HepG2 (cell line): ENCODE data around the gene SNF8. TPM values are rescaled to one million over a fixed set of nuclear protein-coding genes. Genes with fewer than 3 reads are reported as not detected.

Experiments
- GMEB2 ChIP-seq: IDR thresholded peaks from 2 replicates; pipeline ENCODE4 v1.6.1; 2016; ENCODE audit warnings: missing biosample characterization, missing genetic modification reagents, low read depth
- HNF4G ChIP-seq, 2 experiments: sonication (generic) in 1 of 2; formaldehyde crosslinking in 1 of 2; IDR thresholded peaks; 2 replicates each; pipeline versions ENCODE4 v1.4.0 to v1.6.1; 2011 to 2020; ENCODE audit warnings: borderline replicate concordance in 2 of 2, low read depth in 2 of 2, mild to moderate bottlenecking in 2 of 2, low read length in 1 of 2, missing genetic modification reagents in 1 of 2, moderate library complexity in 1 of 2
- NFKBIZ ChIP-seq: IDR thresholded peaks from 2 replicates; pipeline ENCODE4 v1.6.1; 2018; ENCODE audit warnings: missing genetic modification reagents, missing compliant biosample characterization
- PAF1 ChIP-seq: IDR thresholded peaks from 2 replicates; pipeline ENCODE4 v1.6.1; 2016; ENCODE audit warnings: missing genetic modification reagents, missing compliant biosample characterization
- PHF20 ChIP-seq: sonication (generic); formaldehyde crosslinking; IDR thresholded peaks from 2 replicates; pipeline ENCODE4 v1.5.0; 2020; ENCODE audit warnings: mild to moderate bottlenecking, missing genetic modification reagents
- PLRG1 ChIP-seq: fragments of 450-650 bp; conservative IDR thresholded peaks from 2 replicates; pipeline ENCODE4 v1.6.1; 2016
- SPEN ChIP-seq: sonication (generic); formaldehyde crosslinking; IDR thresholded peaks from 2 replicates; pipeline ENCODE4 v1.5.1; 2020; ENCODE audit warnings: low read depth, mild to moderate bottlenecking, missing genetic modification reagents
- YEATS4 ChIP-seq: sonication (generic); formaldehyde crosslinking; IDR thresholded peaks from 2 replicates; pipeline ENCODE4 v1.4.0; 2020; ENCODE audit warnings: missing genetic modification reagents, borderline replicate concordance
- ZBTB20 ChIP-seq: sonication (generic); formaldehyde crosslinking; IDR thresholded peaks from 2 replicates; pipeline ENCODE4 v1.8.1; 2023; ENCODE audit warnings: missing genetic modification reagents, low read depth, mild to moderate bottlenecking, borderline replicate concordance
- ZBTB26 ChIP-seq: IDR thresholded peaks from 2 replicates; pipeline ENCODE4 v1.6.1; 2016; ENCODE audit warnings: missing compliant biosample characterization, missing genetic modification reagents, borderline replicate concordance
- ZBTB3 ChIP-seq: sonication (generic); formaldehyde crosslinking; IDR thresholded peaks from 2 replicates; pipeline ENCODE4 v1.4.0; 2020; ENCODE audit warnings: low read depth, mild to moderate bottlenecking, moderate library complexity, missing genetic modification reagents, borderline replicate concordance
- ZBTB33 ChIP-seq: sonication (generic); formaldehyde crosslinking; IDR thresholded peaks from 2 replicates; pipeline ENCODE4 v1.4.0; 2020; ENCODE audit warnings: missing genetic modification reagents
- ZBTB7B ChIP-seq: sonication (generic); formaldehyde crosslinking; IDR thresholded peaks from 2 replicates; pipeline ENCODE4 v1.4.0; 2020; ENCODE audit warnings: missing genetic modification reagents
- ZFX ChIP-seq: sonication (generic); formaldehyde crosslinking; IDR thresholded peaks from 2 replicates; pipeline ENCODE4 v1.4.0; 2020; ENCODE audit warnings: mild to moderate bottlenecking, low read depth, missing genetic modification reagents, moderate library complexity
- ZNF503 ChIP-seq: sonication (generic); formaldehyde crosslinking; IDR thresholded peaks from 2 replicates; pipeline ENCODE4 v1.4.0; 2020; ENCODE audit warnings: missing genetic modification reagents
- ZNF570 ChIP-seq: sonication (generic); formaldehyde crosslinking; IDR thresholded peaks from 2 replicates; pipeline ENCODE4 v1.4.0; 2020; ENCODE audit warnings: mild to moderate bottlenecking, missing genetic modification reagents, borderline replicate concordance
- ZNF761 ChIP-seq: sonication (generic); formaldehyde crosslinking; conservative IDR thresholded peaks from 2 replicates; pipeline ENCODE4 v1.4.0; 2020; ENCODE audit warnings: mild to moderate bottlenecking, missing genetic modification reagents
- polyA plus RNA-seq, 8 experiments: library from polyadenylated mRNA; depleted of rRNA in 3 of 8; stranded (reverse) in 7 of 8; unstranded in 1 of 8; fragments of >200 nt; fragmentation: Illumina TruSeq in 4 of 8; extraction: Trizol in 4 of 8; gene quantifications; 2 replicates each; pipeline versions ENCODE4 v1.2.1 to v1.2.3, GENCODE V29; 2011 to 2016; ENCODE audit warnings: low read depth in 4 of 8, missing spikeins in 1 of 8, mixed read lengths in 1 of 8; ENCODE audit not compliant: insufficient read depth in 1 of 8
- total RNA-seq, 5 experiments: library from RNA; depleted of rRNA; stranded (reverse); fragments of >200 nt; fragmentation: Illumina TruSeq; extraction: Trizol; gene quantifications; 2 replicates each; pipeline ENCODE4 v1.2.3, GENCODE V29; 2016; ENCODE audit warnings: low read depth in 1 of 5

The SNF8 gene
- total and polyA plus RNA-seq, 2 of the 13 experiments (the other 11 are each of a cell fraction or from before 2014, with no cell fraction given), result 114 to 153 TPM

GRCh38 chr17:48892940-48893645 is 51.5 kb downstream of the SNF8 start (continued):
- TF ChIP-seq ZNF570 (CRISPR knock-in tag), result no peak
- no peak for TF ChIP-seq ZNF761
- TF ChIP-seq SPEN (CRISPR knock-in tag), result no peak
- TF ChIP-seq ZBTB26 (CRISPR knock-in tag), result no peak
- no peak; the same call in 1 of the 2 replicates for TF ChIP-seq YEATS4 (CRISPR knock-in tag)
- TF ChIP-seq ZBTB20 (CRISPR knock-in tag), result no peak
- no peak; the same call in 1 of the 2 replicates for TF ChIP-seq PHF20 (CRISPR knock-in tag)
- no peak for TF ChIP-seq ZFX (CRISPR knock-in tag)
- TF ChIP-seq NFKBIZ (CRISPR knock-in tag), result 0 out of 2 replicates have a peak, but pooled peaks have one; percentile 19
- TF ChIP-seq ZNF503 (CRISPR knock-in tag), result no peak
- no peak for TF ChIP-seq ZBTB3 (CRISPR knock-in tag)
- TF ChIP-seq HNF4G (IDR thresholded peaks at IDR 0.05; ENCODE audit: borderline replicate concordance, low read depth, low read length), result no peak; the same call in 1 of the 2 replicates
- TF ChIP-seq HNF4G (CRISPR knock-in tag; IDR thresholded peaks at IDR 0.05; ENCODE audit: borderline replicate concordance, low read depth), result peak; percentile 29; the same call in 1 of the 2 replicates
- TF ChIP-seq PAF1 (CRISPR knock-in tag), result no peak
- TF ChIP-seq PLRG1, result no peak
- TF ChIP-seq GMEB2 (CRISPR knock-in tag), result no peak
- no peak for TF ChIP-seq ZBTB7B (CRISPR knock-in tag)
- TF ChIP-seq ZBTB33, result no peak
